Stomach (tissue), 9 donors: ENCODE data around the gene ARL15. TPM values are rescaled to one million over a fixed set of nuclear protein-coding genes. Genes with fewer than 3 reads are reported as not detected.
A peak's percentile ranks its signal among the peaks of the same experiment; 100 is the strongest.

Source experiments
- DNase-seq, 2 donors: peaks; one replicate each; pipeline versions ENCODE4 v3.0.0 to v3.0.0-alpha.2; 2013 to 2019
- H3K27ac ChIP-seq, 5 donors: fragments of 200-600 bp in 4 of 5; sonication (generic) in 4 of 5; one replicate each; pipeline ENCODE4 v1.5.1; 2013 to 2019; ENCODE audit warnings: mild to moderate bottlenecking in 1 of 5, moderate library complexity in 1 of 5
- H3K27me3 ChIP-seq, 3 donors: fragments of 200-600 bp; sonication (generic); one replicate each; pipeline ENCODE4 v1.5.1; 2017 to 2019; ENCODE audit warnings: mixed run types in 1 of 3
- H3K36me3 ChIP-seq, 4 donors: fragments of 200-600 bp; sonication (generic); 1 replicate in 3 of 4; 2 replicates in 1 of 4; pipeline ENCODE4 v1.5.1; 2016 to 2019
- H3K4me1 ChIP-seq, 4 donors: fragments of 200-600 bp; sonication (generic); one replicate each; pipeline ENCODE4 v1.5.1; 2016 to 2019
- H3K4me3 ChIP-seq, 4 donors: fragments of 200-600 bp; sonication (generic) in 3 of 4; one replicate each; pipeline ENCODE4 v1.5.1; 2016 to 2019; ENCODE audit warnings: mild to moderate bottlenecking in 1 of 4
- H3K9me3 ChIP-seq, 4 donors: fragments of 200-600 bp; sonication (generic); one replicate each; pipeline ENCODE4 v1.5.1; 2016 to 2019
- EP300 ChIP-seq: sonication (generic); formaldehyde crosslinking; IDR thresholded peaks from one replicate; pipeline ENCODE4 v1.6.1; 2017; ENCODE audit warnings: antibody characterized with exemption
- POLR2A ChIP-seq, 4 donors: fragments of 450-650 bp; IDR thresholded peaks; one replicate each; pipeline ENCODE4 v1.6.1; 2016; ENCODE audit warnings: antibody characterized with exemption in 4 of 4, control low read depth in 2 of 4, mild to moderate bottlenecking in 1 of 4, moderate library complexity in 1 of 4
- POLR2AphosphoS5 ChIP-seq, 3 donors: sonication (generic); formaldehyde crosslinking; IDR thresholded peaks; one replicate each; pipeline ENCODE4 v1.6.1; 2016; ENCODE audit warnings: antibody characterized with exemption in 3 of 3
- WGBS, 5 donors: extraction: QIAGEN DNeasy Blood & Tissue Kit in 3 of 5; methylation state at CpG; one replicate each; pipeline versions ENCODE4 v1.1.5 to v1.1.7; 2013 to 2018; 5-methylcytosine and 5-hydroxymethylcytosine counted together
- intact Hi-C: fragments of 100-400 bp; cut with DNase I; formaldehyde crosslinking; loops from one replicate; pipeline ENCODE4 v1.15.1; 2023; ENCODE audit warnings: low total_unique reads
- polyA plus RNA-seq, 3 donors: library from polyadenylated mRNA; stranded (reverse); fragments of 200-250 nt; gene quantifications; one replicate each; pipeline ENCODE4 v1.2.3, GENCODE V29; 2013
- total RNA-seq, 5 donors: library from RNA; depleted of rRNA; stranded (reverse); fragments of >200 nt; gene quantifications; one replicate each; pipeline versions ENCODE4 v1.1.0 to v1.2.3, GENCODE V29; 2014 to 2016
- TF ChIP-seq, protein P1 (sequence below), 7 experiments: fragments of 450-650 bp in 4 of 7; fragments of 200-600 bp in 3 of 7; sonication (generic) in 3 of 7; IDR thresholded peaks; one replicate each; pipeline ENCODE4 v1.5.1; 2016 to 2019; ENCODE audit warnings: antibody characterized with exemption in 7 of 7, control low read depth in 2 of 7, mild to moderate bottlenecking in 1 of 7
- donor health status: healthy with polysubstance abuse.
- donor health status: Bipolar disorder and iron deficiency.
- donor health status: healthy.

Gene ARL15
- total and polyA plus RNA-seq, 8 donors, result 1.7 to 72.7 (median 12.6) TPM

DNA sequence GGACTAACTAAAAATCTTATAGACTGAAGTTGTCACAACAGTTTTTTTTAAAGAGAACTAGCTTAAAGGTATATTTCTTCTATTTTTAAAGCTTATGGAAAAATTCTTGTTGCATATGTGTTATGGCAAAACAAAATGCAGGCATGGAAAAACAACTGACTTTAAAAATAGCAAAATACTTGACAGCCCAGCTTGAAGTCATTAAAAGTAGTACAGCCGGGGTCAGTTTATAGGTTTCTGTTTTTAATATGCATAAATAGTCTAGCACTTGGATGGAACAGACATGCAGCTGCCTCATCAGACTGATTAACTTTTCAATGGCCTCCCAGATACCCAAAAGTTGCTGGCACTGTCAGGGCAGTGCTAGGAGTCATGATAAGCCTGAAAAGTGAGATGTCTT is 22.3 kb upstream of the ARL15 start:
- no peak for DNase-seq
- Histone ChIP-seq H3K4me3 (no peak overlapping the region), H3K27me3 (no peaks in the 10 kb centered on the region), H3K4me1 (no peaks in the 10 kb centered on the region), H3K27ac (no peak overlapping the region), H3K36me3 (no peaks in the 10 kb centered on the region), H3K9me3 (peaks cover 0 to 20% (median 9%) of the 10 kb centered on the region in 4 donors)
- no peak for TF ChIP-seq POLR2AphosphoS5 (IDR thresholded peaks at IDR 0.05)
- TF ChIP-seq, protein P1, sequence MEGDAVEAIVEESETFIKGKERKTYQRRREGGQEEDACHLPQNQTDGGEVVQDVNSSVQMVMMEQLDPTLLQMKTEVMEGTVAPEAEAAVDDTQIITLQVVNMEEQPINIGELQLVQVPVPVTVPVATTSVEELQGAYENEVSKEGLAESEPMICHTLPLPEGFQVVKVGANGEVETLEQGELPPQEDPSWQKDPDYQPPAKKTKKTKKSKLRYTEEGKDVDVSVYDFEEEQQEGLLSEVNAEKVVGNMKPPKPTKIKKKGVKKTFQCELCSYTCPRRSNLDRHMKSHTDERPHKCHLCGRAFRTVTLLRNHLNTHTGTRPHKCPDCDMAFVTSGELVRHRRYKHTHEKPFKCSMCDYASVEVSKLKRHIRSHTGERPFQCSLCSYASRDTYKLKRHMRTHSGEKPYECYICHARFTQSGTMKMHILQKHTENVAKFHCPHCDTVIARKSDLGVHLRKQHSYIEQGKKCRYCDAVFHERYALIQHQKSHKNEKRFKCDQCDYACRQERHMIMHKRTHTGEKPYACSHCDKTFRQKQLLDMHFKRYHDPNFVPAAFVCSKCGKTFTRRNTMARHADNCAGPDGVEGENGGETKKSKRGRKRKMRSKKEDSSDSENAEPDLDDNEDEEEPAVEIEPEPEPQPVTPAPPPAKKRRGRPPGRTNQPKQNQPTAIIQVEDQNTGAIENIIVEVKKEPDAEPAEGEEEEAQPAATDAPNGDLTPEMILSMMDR (IDR thresholded peaks at IDR 0.05), result no peak
- 41 to 85% (median 71%) methylated on average over 1 of the region's 1 CpG for WGBS, 5 donors
- intact Hi-C loops, result no loop called here

DNA sequence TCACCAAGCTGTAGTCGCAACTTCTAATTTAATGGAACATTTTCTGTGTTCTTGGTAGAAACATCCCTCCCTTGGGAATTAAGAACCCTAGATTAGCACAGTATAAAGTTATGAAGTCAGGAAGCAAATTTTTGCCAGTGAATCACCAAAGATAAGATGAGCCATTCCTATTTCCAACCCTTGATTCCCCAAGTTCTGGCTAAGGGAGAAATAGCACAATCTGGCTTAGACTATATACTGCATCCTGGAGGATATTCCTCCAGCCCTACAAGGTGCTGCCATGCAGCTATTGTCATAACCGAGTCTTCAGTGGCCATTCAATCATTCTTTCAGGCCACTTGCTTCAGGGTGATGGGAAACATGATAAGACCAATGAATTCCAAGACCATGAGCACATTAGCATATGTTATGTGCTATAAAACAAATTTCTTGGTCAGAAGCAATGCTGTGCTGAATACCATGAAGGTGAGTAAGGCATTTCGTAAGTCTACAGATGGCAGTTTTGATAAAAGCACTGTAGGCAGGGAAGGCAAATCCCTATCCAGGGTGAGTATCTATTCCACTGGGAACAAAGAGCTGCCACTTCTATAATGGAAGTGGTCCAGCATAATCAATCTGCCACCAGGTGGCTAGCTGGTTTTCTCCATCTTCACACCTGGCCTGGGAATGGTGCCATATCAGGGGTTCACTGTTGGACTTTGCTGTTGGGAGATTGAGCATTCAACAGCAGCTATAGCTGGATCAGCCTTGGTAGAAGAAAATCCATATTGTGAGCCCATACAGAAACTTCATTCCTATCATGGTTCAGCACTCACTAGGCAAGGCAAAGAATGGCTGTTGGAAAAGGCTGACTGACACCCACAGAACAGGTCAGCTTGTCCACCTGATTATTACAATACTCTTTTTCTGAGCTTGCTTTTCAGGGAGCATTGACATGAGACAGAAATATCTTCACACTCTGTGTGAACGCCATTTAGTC is 19.6 kb upstream of the ARL15 start:
- H3K4me1 ChIP-seq, result no peaks in the 10 kb centered on the region
- peak in 1 of 2 donors; percentile 72 for DNase-seq
- 73 to 87% (median 77%) methylated on average over 4 of the region's 4 CpGs for WGBS, 5 donors
- intact Hi-C loops, result no loop called here
- H3K36me3 ChIP-seq, result no peaks in the 10 kb centered on the region
- H3K27me3 ChIP-seq, result no peaks in the 10 kb centered on the region
- TF ChIP-seq POLR2AphosphoS5 (IDR thresholded peaks at IDR 0.05) (peak in 1 of 3 donors; percentile 14), EP300 (no peak), POLR2A (IDR thresholded peaks at IDR 0.05) (no peak)
- TF ChIP-seq, protein P1 (IDR thresholded peaks at IDR 0.05), result peak in 3 of 7 experiments; percentile 4 to 24 (median 22)
- H3K4me3 ChIP-seq, result no peak overlapping the region
- peaks cover 0 to 7% (median 2%) of the 10 kb centered on the region in 4 donors for H3K9me3 ChIP-seq
- H3K27ac ChIP-seq, result no peak overlapping the region

DNA sequence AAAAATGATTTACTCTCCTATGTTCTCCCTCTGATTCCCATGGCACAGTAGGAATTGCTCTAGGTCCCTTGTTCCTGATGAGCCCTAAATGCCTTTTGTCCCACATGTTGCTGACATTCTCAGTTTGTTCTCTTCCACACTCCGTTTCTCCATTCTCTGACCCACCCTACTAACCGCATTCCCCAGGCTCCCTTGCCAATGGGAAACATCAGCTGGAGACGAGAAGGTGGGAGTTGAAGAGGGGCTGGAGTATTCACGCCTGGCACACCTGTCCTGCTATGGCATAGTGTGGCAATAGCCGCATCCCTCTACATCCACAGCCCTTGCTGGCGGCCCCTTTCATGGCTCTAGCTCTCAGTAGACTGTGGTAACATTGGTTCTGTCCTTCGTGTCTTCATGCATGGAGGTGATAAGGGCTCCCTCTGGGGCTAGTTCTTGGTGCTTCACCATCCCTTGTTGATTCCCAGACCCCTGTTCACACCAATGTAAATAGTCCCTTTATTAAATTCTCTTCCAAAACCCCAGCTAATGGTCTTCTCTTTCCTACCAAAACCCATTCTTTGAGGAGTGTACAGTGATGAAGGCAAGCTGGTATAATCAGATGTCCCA is 16.4 kb upstream of the ARL15 start:
- WGBS, 5 donors, result 85 to 98% (median 92%) methylated on average over 7 of the region's 7 CpGs
- intact Hi-C loops, result no loop called here
- Histone ChIP-seq H3K4me1 (no peaks in the 10 kb centered on the region), H3K4me3 (no peak overlapping the region), H3K27ac (no peak overlapping the region), H3K36me3 (no peaks in the 10 kb centered on the region), H3K9me3 (no peaks in the 10 kb centered on the region), H3K27me3 (no peaks in the 10 kb centered on the region)
- TF ChIP-seq POLR2AphosphoS5 (IDR thresholded peaks at IDR 0.05), result no peak
- no peak for DNase-seq

DNA sequence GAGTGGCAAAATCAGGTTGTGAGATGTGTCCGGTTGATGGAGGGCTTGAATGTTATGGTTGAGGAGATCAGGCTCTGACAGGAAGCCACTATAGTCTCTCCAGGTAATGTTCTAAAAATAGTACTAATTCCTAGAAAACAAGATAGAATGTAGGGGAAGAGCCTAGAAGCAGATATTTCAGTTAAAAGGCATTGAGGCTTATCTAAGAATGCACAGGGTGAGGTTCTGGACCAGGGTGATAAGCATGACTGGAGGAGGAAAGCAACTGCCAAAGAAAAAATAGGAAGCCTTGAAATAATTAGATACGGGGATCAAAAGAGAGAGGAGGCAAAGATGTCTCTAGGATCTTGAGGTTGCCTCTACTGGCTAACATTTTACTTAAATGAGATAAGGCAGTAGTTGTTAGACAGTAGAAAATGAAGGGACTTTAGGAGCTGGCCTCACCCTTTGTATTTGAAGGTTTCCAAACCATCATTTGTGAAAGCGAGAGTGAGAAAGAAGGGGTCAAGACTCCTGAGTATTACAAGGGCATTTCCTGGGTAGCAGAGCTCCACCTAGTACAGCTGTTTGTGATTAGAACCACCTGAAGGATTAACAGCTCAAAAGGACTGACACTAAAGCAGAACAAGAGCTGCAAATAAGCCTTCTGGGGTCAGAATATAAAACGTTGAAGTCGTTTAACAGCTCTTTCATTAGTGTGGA is 15.4 kb upstream of the ARL15 start:
- Histone ChIP-seq H3K27ac (no peak overlapping the region), H3K27me3 (no peaks in the 10 kb centered on the region), H3K4me1 (no peaks in the 10 kb centered on the region), H3K4me3 (no peak overlapping the region), H3K36me3 (no peaks in the 10 kb centered on the region), H3K9me3 (no peaks in the 10 kb centered on the region)
- intact Hi-C loops, result no loop called here
- TF ChIP-seq POLR2AphosphoS5 (IDR thresholded peaks at IDR 0.05), result no peak
- DNase-seq, result no peak
- 46 to 66% (median 60%) methylated on average over 5 of the region's 5 CpGs for WGBS, 5 donors

DNA sequence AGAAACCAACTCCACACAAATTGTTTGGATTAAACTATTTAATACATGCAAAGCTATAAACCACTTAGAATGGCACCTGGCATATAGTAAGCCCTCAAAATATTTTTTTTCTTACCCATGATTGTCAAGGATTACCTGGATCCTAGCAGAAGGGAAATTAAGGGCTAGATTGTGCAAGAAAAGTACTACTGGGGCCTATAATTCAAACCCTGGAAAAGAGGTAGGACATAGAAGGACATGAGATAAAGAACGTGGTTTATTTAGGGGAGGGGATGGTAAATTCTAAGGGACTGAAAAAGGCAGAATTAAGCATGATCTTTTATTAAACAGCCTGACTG is 14.9 kb upstream of the ARL15 start:
- Histone ChIP-seq H3K4me3 (no peak overlapping the region), H3K27me3 (no peaks in the 10 kb centered on the region), H3K9me3 (no peaks in the 10 kb centered on the region), H3K27ac (no peak overlapping the region), H3K36me3 (no peaks in the 10 kb centered on the region), H3K4me1 (no peaks in the 10 kb centered on the region)
- intact Hi-C loops, result no loop called here
- no peak for DNase-seq
- 52 to 74% (median 59%) methylated on average over 1 of the region's 1 CpG for WGBS, 5 donors
- TF ChIP-seq POLR2AphosphoS5 (IDR thresholded peaks at IDR 0.05) (no peak), EP300 (no peak), POLR2A (IDR thresholded peaks at IDR 0.05) (no peak)
- TF ChIP-seq, protein P1 (IDR thresholded peaks at IDR 0.05), result no peak
